DMS114 treated with DMSO at 0.1 percent for 48 hours (cell line): Measurements from ENCODE around the gene GPR4.
A peak's percentile ranks its signal among the peaks of the same experiment; 100 is the strongest.
"Not testable (repeated sequence)": the region's sequence is repeated elsewhere in the genome, so short reads cannot be mapped to it uniquely, and the experiment has no call there.

ENCODE experiments used
- DNase-seq: peaks from one replicate; lab custom pipeline; 2025; ENCODE audit not compliant: unreplicated experiment; lab: John Stamatoyannopoulos, UW

The GPR4 gene

DNA sequence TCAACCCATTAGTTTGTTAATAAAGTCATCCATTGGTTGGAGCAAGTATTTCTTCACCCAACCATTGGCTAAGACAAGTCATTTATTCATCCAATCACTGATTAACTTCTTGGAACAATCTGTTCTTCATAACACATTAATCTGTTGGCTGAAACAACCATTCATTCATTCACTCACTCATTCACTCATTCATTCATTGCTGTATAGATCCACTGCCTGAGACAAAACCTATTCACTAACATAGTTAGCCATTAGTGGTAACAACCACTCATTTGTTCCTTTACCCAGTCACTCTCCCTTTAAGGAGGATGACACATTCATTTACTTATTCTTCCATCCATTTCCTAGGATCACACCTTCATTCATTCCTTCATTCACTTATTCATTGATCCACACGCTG is 22.0 kb upstream of the GPR4 start:
- no peak for DNase-seq

DNA sequence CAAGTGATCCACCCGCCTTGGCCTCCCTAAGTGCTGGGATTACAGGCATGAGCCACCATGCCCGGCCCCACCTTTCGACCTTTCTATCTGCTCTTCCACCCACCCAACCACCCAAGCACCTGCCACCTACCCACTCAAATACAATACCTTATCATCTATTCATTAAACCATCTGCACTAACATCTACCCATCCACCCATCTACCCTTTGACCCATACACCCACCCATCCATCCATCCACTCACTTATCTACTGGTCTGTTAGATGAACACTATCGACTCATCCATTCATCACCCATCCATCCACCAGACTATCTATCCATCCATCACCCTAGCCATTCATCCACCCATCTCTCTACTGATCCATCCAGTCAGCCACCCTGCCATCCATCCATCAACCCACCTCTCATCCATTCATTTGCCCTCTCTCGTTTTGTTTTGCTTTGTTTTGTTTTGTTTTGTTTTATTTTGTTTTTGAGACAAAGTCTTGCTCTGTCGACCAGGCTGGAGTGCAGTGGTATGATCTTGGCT is 20.0 kb upstream of the GPR4 start:
- DNase-seq = no peak

DNA sequence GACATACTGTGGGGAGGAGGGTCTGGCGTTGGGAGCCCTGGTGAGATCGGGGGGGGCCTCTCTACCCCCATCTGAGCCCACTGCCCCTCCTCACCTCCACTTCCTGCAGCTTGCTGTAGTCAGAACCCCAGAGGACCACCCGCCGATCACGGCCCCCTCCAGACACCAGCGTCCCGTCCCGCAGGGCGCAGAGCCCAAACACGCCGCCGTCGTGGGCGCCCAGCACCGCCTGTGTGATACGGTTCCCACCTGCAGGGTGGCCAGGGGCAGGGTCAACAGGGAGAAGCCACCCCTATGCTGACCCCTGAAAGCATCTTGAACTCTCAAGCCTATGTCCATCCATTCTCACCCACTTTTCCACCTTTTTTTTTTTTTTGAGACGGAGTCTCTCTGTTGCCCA is 19.4 kb upstream of the GPR4 start:
- no peak for DNase-seq

DNA sequence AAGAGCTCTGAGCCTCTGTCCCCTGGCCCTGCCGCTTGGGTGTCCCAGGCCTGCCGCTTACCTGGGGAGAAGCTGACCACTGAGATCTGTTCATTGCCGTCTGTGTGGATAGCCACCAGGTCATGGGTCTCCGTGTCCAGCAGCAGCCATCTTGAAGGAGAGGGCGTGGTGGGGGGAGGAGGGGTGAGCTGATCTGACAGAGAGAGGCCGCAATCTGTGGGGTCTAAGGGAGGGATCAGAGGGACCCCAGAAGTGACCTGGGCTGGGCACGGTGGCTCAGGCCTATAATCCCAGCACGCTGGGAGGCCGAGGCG is 14.6 kb upstream of the GPR4 start:
- DNase-seq = no peak

DNA sequence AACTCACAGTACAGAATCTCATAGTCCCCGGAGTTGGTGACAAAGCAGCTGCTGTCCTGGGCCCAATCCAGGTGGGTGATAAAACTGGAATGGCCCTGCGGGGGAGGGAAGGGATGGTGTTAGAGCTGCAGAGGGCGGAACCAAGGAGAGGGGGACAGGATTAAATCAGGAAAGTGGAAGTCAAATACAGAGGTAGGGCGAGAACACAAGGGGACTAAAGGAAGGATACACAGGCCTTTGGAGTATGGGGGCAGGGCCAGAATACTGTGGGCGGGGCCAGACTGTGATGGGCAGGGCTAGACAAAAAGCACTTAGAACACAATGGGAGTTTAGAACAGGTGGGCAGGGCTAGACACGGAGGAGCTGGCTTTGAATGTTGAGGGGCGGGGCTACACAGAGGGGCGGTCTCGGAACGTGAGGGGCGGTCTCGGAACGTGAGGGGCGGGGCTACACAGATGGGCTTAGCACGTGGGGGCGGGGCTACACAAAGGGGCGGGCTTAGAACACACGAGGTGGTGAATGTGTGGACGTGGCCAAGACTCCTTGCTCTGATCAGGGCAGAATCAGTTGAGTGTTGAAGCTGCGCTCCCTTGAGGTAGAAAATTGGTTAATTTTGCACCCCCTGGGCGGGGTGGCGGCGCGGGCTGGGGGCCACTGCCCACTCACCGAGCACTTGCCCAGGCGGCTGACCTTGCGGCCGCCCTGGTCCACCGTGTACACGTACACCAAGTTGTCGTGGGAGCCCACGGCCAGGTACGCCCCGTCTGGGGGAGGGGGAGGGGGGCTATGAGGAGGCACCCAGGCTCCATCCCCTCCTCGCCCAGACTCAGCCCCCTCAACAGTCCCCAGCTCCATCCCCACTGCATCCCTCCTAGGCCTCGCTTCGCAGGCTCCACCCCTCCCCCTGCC is 14.0 kb upstream of the GPR4 start:
- DNase-seq = peak; percentile 17

DNA sequence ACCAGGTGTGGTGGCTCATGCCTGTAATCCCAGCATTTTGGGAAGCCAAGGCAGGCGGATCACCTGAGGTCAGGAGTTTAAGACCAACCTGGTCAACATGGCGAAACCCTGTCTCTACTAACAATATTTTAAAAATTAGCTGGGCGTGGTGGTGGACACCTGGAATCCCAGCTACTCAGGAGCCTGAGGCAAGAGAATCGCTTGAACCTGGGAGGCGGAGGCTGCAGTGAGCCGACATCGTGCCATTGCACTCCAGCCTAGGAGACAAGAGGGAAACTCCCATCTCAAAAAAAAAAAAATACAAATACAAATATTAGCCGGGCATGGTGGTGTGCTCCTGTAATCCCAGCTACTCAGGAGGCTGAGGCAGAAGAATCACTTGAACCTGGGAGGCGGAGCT is 13.0 kb upstream of the GPR4 start:
- not testable (repeated sequence) for DNase-seq

DNA sequence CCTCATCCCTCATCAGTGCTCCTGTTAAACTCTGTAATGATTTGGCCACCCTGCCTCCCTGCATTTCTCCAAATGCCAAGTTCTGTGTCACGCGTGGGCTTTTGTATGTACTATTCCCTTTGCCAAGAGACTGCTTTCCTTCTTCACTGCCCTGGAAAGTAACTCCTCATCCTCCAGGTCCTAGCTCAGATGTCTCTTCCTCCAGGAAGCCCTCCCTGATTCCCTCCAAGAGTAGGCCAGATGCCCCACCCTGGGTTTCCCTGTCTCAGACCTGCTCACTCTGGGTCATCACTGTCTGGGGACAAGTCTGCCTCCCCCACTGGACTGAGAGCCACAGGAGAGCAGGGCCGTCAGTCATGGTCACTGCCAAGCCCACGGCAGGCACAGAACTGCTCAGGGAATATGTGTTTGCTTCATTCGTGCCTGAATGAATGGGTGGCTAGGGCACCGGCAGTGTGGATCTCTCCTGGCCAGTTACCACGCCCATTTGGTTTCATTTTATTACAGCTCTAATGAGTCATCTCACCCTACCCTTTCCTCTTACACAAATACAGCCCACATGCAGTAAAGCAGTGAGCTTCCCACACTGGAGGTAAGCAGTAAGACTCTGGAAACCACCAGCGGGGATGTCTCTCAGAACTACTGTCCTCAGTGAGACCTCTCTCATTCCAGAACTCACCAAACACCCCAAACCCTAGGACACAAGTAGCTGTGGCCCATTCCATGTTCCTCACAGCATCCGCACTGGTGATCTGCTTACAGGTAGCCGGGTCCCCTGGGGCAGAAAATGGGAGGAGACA is 12.1 kb upstream of the GPR4 start:
- DNase-seq = no peak

DNA sequence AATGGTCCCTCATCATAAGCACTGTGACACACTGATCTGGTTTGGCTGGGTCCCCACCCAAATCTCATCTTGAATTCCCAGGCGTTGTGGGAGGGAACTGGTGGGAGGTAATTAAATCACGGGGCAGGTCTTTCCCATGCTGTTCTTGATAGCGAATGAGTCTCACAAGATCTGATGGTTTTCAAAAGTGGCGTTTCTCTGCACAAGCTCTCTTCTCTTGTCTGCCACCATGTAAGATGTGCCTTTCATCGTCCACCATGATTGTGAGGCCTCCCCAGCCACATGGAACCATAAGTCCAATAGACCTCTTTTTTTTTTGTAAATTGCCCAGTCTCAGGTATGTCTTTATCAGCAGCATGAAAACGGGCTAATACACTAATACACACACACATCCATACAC is 6.9 kb upstream of the GPR4 start:
- DNase-seq = no peak

DNA sequence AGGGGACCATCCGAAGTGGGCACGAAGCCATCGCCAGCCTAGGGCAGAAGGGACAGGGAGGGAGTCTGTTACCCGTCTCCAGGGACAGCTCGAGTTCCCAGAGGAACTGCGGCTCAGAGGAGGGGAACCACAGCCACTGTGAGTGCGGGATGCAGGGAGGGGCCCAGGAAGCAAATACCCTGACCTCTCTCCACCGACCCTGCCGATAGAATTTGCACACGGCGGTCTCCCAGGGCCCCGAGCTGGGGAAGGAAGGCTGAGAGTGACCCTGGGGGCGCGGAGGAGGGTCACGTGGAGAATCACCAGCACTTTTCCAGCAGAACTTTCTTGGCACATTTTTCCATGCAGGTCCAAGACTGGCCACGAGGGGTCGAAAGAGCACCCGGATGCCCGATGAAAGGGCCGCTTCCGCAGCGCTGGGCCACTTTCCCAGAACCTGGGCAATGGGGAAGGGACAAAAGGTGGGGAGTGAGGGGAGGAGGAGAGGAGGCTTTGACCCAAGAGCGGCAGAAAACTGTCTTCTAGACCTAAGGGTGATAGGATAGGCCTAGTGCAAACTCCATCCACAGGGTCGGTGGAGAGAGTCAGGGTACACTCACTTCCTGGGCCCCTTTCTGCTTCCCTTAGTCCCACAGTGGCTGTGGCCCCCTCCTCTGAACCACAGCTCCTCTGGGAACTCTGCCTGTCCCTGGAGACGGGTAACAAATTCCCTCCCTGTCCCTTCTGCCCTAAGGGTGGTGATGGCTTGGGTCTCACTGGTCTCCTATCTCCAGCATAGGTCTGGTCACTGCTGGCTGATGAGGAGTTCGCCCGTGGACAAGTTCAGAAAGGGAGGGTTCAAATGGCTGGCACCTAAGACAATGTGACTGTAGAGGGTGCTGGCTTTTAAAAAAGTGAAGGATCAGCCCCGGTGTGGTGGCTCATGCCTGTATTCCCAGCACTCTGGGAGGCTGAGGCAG is 5.3 kb upstream of the GPR4 start:
- peak; percentile 16 for DNase-seq

DNA sequence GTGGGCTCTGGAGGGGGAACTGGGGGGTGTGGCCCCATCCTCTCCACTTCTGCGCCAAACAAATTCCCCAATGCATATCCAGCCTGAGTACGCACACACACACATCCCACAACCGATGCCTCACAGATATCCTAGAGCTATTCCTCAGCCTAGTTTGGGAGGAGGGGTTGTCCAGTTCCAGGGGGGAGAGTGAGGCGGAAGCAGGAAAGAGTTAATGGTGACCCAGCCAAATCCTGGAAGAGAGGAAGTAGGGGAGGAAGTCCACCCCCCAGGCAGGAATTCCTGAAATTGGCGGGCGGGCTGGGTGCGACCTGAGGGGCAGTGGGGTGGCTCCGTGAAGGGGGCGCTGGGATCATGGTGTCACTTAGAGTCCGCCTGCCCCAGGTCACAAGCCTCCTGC is 897 bp downstream of the GPR4 start:
- no peak for DNase-seq

DNA sequence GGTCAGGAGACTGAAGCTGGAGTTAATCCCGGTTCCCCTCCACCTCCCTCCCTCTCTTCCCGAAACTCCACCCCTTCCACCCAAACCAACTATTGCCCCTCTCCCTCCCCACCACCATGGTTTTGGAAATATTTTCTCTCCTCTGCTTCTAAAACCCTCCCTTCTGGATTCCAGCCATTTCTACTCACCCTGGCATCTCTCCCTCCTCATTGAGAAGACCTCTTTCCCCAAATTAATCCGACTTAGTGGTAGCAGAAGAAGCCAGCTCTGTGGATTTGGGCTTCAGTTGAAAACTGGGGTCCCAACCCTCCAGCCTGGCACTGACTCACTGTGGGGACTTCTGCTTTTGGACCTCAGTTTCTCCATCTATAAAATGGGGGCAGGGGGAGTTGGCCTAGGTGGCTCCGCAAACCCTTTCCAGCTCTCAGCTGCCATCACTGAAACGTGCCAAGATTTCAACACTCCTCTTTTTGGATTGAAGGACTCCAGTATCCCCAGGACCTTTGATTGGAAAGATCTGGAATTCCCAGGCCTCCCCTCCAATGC is 1.6 kb downstream of the GPR4 start:
- DNase-seq = no peak

DNA sequence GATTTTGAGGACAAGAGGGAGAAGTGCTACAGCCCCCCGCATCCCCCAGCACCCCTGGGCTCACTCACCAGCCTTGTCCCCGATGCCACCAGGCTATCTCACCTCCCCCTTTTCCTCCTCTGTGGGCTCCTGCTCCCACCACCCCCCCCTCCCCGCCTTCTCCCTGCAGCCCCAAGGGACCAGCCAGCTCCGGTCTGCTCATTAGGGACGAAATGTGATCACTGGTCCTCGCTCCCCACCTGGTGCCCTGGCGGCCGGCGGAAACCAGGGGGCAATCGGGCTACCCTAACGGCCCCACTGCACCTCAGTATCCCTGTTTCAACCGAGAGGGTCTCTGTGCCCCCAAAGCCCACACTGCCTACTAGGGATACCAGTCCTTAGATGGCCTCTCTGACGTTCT is 2.7 kb downstream of the GPR4 start:
- no peak for DNase-seq

DNA sequence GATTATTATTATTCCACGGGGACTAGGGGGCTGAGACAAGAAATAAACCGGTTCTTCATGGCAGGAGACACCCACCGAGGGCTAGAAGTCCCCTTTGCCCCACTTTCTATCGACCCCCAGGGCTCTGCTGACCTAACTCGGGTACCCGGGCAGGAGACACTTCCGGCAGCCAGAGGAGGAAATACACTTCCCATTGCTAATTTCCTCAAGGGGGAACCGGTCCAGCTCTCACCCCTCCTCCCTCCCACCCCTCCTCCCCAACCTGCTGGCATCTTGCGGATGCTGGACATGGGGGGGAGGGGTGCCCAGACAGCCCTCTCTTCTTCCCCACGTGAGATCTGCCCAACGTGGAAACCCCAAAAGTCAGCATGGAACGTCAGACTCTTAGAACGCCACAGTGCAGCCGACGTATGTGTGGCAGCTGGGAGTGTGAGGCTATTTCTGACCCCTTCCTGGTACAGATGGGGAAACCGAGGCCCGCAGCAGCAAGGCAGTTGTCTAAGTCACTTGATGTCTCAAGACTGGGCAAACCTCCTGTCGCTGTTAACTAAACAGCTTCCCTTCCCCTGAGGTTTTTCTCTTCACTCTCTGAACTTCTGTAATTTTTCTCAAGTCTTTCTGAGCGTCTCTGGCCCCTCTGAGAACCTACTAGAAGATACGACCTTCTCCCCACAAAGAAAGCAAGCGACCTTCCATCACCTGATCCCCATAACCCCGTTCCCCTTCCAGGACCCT is 3.6 kb downstream of the GPR4 start:
- no peak for DNase-seq

DNA sequence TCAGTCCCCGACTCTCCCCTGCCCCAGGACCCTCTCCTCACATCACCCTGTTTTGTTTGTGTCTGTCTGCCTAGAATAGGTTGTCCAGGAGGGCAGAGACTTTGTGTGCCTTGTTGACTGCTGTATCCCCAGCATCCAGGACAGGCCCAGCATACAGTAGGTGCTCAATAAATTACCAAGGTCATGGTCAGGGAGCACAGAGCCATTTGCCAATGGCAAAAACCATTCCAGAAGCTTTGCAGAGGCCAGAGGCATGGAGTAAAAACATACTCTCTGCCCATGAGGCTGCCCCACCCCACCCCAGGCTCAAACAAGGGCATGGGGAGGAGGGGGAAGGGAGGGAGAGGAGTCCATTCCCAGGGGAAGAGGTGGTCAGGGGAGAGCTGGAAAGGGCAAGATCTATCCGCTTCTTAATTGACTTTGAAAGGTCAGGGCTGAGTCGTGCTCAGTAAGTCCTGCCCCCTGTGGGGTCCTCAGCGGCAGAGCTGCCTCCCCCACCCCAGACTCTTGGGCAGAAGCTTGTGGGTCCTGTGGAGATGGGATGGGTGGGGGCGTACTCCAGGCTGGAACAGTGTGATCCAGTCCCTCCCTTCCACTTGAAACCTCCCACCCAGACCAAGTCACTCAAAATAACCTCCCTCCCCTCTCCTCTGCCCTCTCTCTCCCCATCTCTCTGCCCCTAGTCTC is 4.4 kb downstream of the GPR4 start:
- DNase-seq = no peak

DNA sequence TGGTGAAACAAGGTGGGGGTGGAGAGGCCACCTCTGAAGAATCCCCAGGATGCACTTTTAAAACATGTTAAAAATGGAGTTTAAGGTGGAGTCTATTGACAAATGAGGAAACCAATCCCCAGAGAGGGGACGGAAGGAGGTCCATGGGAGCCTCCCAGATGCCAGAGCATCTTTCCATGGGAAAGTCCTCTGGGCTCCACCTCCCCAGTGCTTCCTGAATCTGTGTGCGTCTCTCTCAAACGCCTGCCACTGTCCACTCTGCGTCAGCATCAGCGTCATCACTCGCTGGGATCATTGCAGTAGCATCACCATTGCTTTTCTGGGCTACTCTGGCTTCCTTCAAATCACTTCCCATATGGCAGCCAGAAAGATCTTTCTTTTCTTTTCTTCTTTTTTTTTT is 6.2 kb downstream of the GPR4 start:
- DNase-seq = no peak

DNA sequence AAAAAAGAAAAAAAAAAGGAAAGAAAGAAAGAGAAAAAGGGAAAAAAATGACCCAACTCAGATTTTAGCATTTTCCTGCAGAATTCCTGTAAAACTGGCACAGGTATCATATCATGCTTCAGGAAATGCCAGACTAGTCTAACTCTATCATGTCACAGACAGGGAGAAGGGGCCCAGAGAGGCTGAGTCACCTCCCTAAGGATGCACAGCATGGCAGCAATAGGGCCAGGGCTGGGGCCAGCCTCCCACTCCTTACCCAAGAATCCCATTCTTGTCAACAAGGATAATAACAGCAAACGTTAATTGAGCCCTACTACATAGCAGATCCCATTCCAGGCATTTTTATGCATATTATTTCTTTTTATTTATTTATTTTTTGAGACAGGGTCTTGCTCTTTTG is 8.5 kb downstream of the GPR4 start:
- no peak for DNase-seq

DNA sequence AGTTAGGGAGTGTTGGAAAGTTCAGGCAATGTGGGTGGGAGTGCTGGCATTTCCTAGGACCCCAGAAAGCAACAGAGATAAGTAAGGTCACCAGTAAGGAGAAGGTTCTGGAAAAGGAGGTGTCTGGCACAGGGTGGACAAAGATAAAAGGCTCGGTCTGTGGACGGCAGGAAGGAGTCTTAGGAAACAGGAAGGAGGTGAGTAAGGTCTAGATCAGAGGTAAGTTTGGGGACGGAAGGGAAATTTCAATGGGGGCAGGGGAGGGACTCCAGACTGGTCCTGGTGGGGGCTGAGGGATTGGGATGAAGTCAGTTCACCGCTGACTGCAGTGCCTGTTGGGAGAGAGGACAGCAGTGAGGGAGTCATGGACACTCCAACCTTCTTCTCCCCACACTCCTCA is 9.6 kb downstream of the GPR4 start:
- DNase-seq = no peak

DNA sequence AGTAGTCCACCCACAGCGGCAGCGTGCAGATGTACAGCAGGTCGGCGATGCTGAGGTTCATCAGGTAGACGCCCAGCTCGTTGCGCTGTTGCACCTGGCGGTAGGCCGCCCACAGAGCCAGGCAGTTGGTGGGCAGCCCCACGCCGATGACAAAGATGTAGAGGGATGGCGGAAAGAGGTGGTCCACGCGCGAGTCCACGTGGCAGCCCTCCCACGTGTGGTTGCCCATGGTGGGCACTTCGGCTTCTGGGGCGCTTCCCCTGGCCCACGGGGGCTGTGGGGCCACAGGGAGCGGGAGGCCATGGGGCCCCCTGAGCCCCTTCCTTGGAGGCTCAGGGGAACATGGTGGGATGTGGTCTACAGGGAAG is 10.4 kb downstream of the GPR4 start:
- DNase-seq = no peak

DNA sequence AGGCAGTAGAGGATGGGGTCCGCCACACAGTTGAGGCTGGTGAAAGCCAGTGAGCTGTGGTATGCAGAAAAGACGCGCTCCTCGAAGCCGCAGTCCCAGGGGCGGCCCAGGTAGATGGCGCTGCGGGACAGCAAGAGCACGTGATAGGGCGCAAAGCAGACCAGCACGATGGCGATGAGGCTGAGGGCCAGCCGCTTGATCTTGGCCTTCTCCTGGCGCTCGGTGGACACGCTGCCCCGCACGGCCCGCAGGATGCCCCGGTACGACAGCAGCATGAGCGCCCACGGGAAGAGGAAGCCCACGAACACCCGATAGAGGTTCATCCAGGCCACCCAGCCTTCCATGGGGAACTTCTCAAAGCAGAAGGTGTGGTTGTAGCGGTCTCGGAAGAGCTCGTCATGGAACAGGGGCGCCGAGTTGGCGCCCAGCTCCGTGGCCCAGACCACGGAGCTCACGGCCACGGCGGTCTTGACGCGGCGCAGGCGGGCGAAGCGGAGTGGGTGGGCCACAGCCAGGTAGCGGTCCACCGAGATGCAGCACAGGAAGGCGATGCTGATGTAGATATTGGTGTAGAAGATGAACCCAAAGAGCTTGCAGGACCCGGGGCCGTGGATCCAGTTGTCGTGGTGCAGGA is 10.9 kb downstream of the GPR4 start:
- DNase-seq = no peak
